ENCODE measurements around the gene ARRB2. TPM values are rescaled to one million over a fixed set of nuclear protein-coding genes. Genes with fewer than 3 reads are reported as not detected.

The ARRB2 gene
- total RNA-seq, 1 experiment from 2014 or later = 75.3 TPM

DNA sequence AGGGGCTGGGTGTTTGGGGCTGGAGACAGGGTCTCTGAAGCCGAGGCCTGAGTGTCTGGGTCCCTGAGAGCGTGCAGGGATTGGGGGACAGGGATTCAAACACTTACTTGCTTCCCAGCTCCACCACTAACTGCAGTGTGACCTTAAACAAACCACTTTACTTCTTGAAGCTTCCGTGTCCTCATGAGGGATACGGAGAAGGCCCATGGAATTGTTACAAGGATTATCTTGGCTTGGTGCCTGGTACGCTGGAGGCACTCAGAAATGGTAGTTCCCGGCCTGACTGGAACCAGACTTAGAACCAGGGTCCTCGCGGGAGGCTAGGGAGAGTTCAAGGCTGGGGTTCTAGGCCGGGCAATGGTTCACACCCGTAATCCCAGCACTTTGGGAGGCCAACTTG, 32.2 kb downstream of the ARRB2 start:
- peaks cover 82% of the 10 kb centered on the region for H3K27me3 Mint-ChIP-seq (ENCODE audit: low read depth)

More for the DNA sequence above, 32.2 kb downstream of the ARRB2 start:
- Histone ChIP-seq H3K14ac (ENCODE audit: insufficient read depth, low read length) (no peak overlapping the region), H3K56ac (ENCODE audit: insufficient read length, low read depth, low read length) (no peak overlapping the region), H3K23me2 (ENCODE audit: insufficient read length, low read depth, low read length, poor library complexity, severe bottlenecking) (peaks cover 11% of the 10 kb centered on the region), H4K8ac (replicated peaks; ENCODE audit: insufficient read length, low read depth, low read length) (no peak overlapping the region), H2BK20ac (ENCODE audit: low read depth, low read length, poor library complexity, severe bottlenecking) (no peak overlapping the region), H2BK12ac (ENCODE audit: insufficient read length, low read depth, low read length) (no peak overlapping the region), H3K4me1 (ENCODE audit: insufficient read depth, low read length) (no peaks in the 10 kb centered on the region), H3K27me3 (ENCODE audit: insufficient read depth, low read length) (peaks cover 35% of the 10 kb centered on the region), H2BK15ac (ENCODE audit: low read depth, low read length) (no peak overlapping the region), H3K9me3 (ENCODE audit: control insufficient read depth, low read depth, low read length) (no peaks in the 10 kb centered on the region), H3K79me2 (ENCODE audit: insufficient read depth, low read length) (no peaks in the 10 kb centered on the region), H4K91ac (ENCODE audit: insufficient read length, low read depth, low read length) (no peak overlapping the region), H2AFZ (ENCODE audit: low read length) (no peak overlapping the region), H4K5ac (ENCODE audit: insufficient read length, low read depth, low read length) (no peak overlapping the region), H3K4me2 (ENCODE audit: insufficient read depth, insufficient read length, low read length) (no peak overlapping the region), H4K20me1 (ENCODE audit: control insufficient read depth, insufficient read depth, insufficient read length) (no peaks in the 10 kb centered on the region), H2AK5ac (ENCODE audit: insufficient read length, low read length) (no peak overlapping the region), H3K79me1 (ENCODE audit: insufficient read depth, low read depth, low read length, poor library complexity, severe bottlenecking) (no peaks in the 10 kb centered on the region), H2BK120ac (ENCODE audit: low read depth, low read length, poor library complexity, severe bottlenecking) (no peak overlapping the region), H3K9ac (ENCODE audit: extremely low read depth, insufficient read length, low read length) (no peak overlapping the region), H3K27ac (ENCODE audit: insufficient read length, low read depth, low read length) (no peak overlapping the region), H2BK5ac (ENCODE audit: insufficient read length, low read length) (no peak overlapping the region), H3K23ac (ENCODE audit: insufficient read length, low read depth, low read length) (no peak overlapping the region), H3T11ph (ENCODE audit: low read length) (no peak overlapping the region), H3K4ac (ENCODE audit: low read depth, low read length) (no peak overlapping the region), H3K18ac (ENCODE audit: insufficient read length, low read depth, low read length) (no peak overlapping the region)
- H3K36me3 Mint-ChIP-seq (ENCODE audit: insufficient read depth in 1 of 3, low read depth in 3 of 3) = peaks cover 0 to 3% (median 0%) of the 10 kb centered on the region in 3 experiments; a peak in 1 of 7 replicates
- peaks cover 26 to 32% of the 10 kb centered on the region in 2 experiments for H3K4me1 Mint-ChIP-seq
- no CpG with 5 or more reads among the region's 10 CpGs for WGBS (ENCODE audit: extremely low coverage, insufficient read length, low lambda C conversion rate)
- no peaks in the 10 kb centered on the region for H3K9me3 Mint-ChIP-seq
- no peak overlapping the region; a peak in 1 of 5 replicates for H3K4me3 Mint-ChIP-seq
- no peak for DNase-seq
- no peak overlapping the region; a peak in 1 of 7 replicates for H3K27ac Mint-ChIP-seq
- no peak for TF ChIP-seq CTCF (conservative IDR thresholded peaks at IDR 0.05)
